Liver (tissue), 9 donors: ENCODE results near the gene ASXL2. TPM values are rescaled to one million over a fixed set of nuclear protein-coding genes. Genes with fewer than 3 reads are reported as not detected.

Source experiments
- DNase-seq: peaks from one replicate; pipeline ENCODE4 v3.0.0-alpha.2; 2017; ENCODE audit warnings: low spot score
- H3K27ac ChIP-seq, 2 donors: one replicate each; pipeline ENCODE4 v1.7.0; 2013; ENCODE audit warnings: inconsistent platforms in 2 of 2, low read length in 2 of 2, control low read depth in 1 of 2, low read depth in 1 of 2, mild to moderate bottlenecking in 1 of 2
- H3K27me3 ChIP-seq, 4 donors: one replicate each; pipeline versions ENCODE4 v1.6.1 to v1.7.0; 2013; ENCODE audit warnings: low read length in 3 of 4, inconsistent platforms in 1 of 4, mild to moderate bottlenecking in 1 of 4, moderate library complexity in 1 of 4; ENCODE audit not compliant: control insufficient read depth in 4 of 4, insufficient read depth in 4 of 4
- H3K36me3 ChIP-seq, 4 donors: one replicate each; pipeline versions ENCODE4 v1.6.1 to v1.7.0; 2013; ENCODE audit warnings: low read length in 3 of 4, mild to moderate bottlenecking in 3 of 4, low read depth in 1 of 4, moderate library complexity in 1 of 4; ENCODE audit not compliant: control insufficient read depth in 4 of 4, insufficient read depth in 3 of 4
- H3K4me1 ChIP-seq, 4 donors: one replicate each; pipeline versions ENCODE4 v1.6.1 to v1.7.0; 2013; ENCODE audit warnings: low read length in 3 of 4, mild to moderate bottlenecking in 3 of 4, moderate library complexity in 1 of 4; ENCODE audit not compliant: control insufficient read depth in 4 of 4, insufficient read depth in 4 of 4
- H3K4me3 ChIP-seq, 3 donors: one replicate each; pipeline versions ENCODE4 v1.6.1 to v1.7.0; 2013; ENCODE audit warnings: low read length in 3 of 3, control low read depth in 1 of 3, low read depth in 1 of 3, mild to moderate bottlenecking in 1 of 3
- H3K9ac ChIP-seq, 2 donors: one replicate each; pipeline ENCODE4 v1.7.0; 2013; ENCODE audit warnings: low read length in 2 of 2, mild to moderate bottlenecking in 2 of 2, moderate library complexity in 2 of 2, control low read depth in 1 of 2, low read depth in 1 of 2
- H3K9me3 ChIP-seq, 4 donors: one replicate each; pipeline versions ENCODE4 v1.6.1 to v1.7.0; 2013; ENCODE audit warnings: low read length in 3 of 4; ENCODE audit not compliant: control insufficient read depth in 4 of 4
- ATF3 ChIP-seq: IDR thresholded peaks from 2 replicates; pipeline ENCODE4 v1.6.1; 2016; ENCODE audit warnings: antibody characterized with exemption
- FOXA1 ChIP-seq: IDR thresholded peaks from 2 replicates; pipeline ENCODE4 v1.6.1; 2016; ENCODE audit warnings: antibody characterized with exemption
- FOXA2 ChIP-seq: IDR thresholded peaks from 2 replicates; pipeline ENCODE4 v1.6.1; 2016; ENCODE audit warnings: antibody characterized with exemption
- GABPA ChIP-seq, 2 donors: IDR thresholded peaks in 1 of 2; conservative IDR thresholded peaks in 1 of 2; 2 replicates each; pipeline ENCODE4 v1.6.1; 2016; ENCODE audit warnings: antibody characterized with exemption in 2 of 2, mild to moderate bottlenecking in 1 of 2, moderate library complexity in 1 of 2
- HNF4A ChIP-seq, 2 donors: conservative IDR thresholded peaks; 2 replicates each; pipeline ENCODE4 v1.6.1; 2016; ENCODE audit warnings: antibody characterized with exemption in 2 of 2, mild to moderate bottlenecking in 2 of 2
- HNF4G ChIP-seq: IDR thresholded peaks from 2 replicates; pipeline ENCODE4 v1.6.1; 2016; ENCODE audit warnings: antibody characterized with exemption
- JUND ChIP-seq, 2 donors: IDR thresholded peaks; 2 replicates each; pipeline ENCODE4 v1.6.1; 2016; ENCODE audit warnings: antibody characterized with exemption in 2 of 2
- MAX ChIP-seq: IDR thresholded peaks from 2 replicates; pipeline ENCODE4 v1.6.1; 2016; ENCODE audit warnings: antibody characterized with exemption
- RAD21 ChIP-seq, 2 donors: IDR thresholded peaks; 2 replicates each; pipeline ENCODE4 v1.6.1; 2016; ENCODE audit warnings: antibody characterized with exemption in 2 of 2, mild to moderate bottlenecking in 2 of 2
- SP1 ChIP-seq: IDR thresholded peaks from 2 replicates; pipeline ENCODE4 v1.6.1; 2018; ENCODE audit warnings: antibody characterized with exemption, mild to moderate bottlenecking
- TAF1 ChIP-seq: conservative IDR thresholded peaks from 2 replicates; pipeline ENCODE4 v1.6.1; 2016; ENCODE audit warnings: antibody characterized with exemption, mild to moderate bottlenecking
- ZBTB33 ChIP-seq: IDR thresholded peaks from 2 replicates; pipeline ENCODE4 v1.6.1; 2016; ENCODE audit warnings: antibody characterized with exemption
- WGBS: extraction: QIAGEN DNeasy Blood & Tissue Kit; methylation state at CpG from one replicate; pipeline ENCODE4 v1.1.7; 2013; 5-methylcytosine and 5-hydroxymethylcytosine counted together
- polyA plus RNA-seq, 2 donors: library from polyadenylated mRNA; stranded (reverse) in 1 of 2; unstranded in 1 of 2; fragments of 200-250 nt in 1 of 2; fragments of >200 nt in 1 of 2; fragmentation: Nextera tagmentation in 1 of 2; extraction: Ambion mirVana in 1 of 2; gene quantifications; one replicate each; pipeline versions ENCODE4 v1.2.1 to v1.2.3, GENCODE V29; 2013 to 2015
- total RNA-seq, 2 donors: library from RNA; depleted of rRNA; stranded (reverse); fragments of >200 nt; gene quantifications; one replicate each; pipeline ENCODE4 v1.2.3, GENCODE V29; 2014
- TF ChIP-seq, protein P1 (sequence below): IDR thresholded peaks from 2 replicates; pipeline ENCODE4 v1.6.1; 2016; ENCODE audit warnings: antibody characterized with exemption, mild to moderate bottlenecking
- donor health status: healthy.
- donor health status: healthy.
- donor health status: healthy.
- donor health status: healthy.
- donor health status: healthy.

Gene ASXL2
- total and polyA plus RNA-seq, 4 donors: 2.4 to 7.3 (median 4.4) TPM

DNA sequence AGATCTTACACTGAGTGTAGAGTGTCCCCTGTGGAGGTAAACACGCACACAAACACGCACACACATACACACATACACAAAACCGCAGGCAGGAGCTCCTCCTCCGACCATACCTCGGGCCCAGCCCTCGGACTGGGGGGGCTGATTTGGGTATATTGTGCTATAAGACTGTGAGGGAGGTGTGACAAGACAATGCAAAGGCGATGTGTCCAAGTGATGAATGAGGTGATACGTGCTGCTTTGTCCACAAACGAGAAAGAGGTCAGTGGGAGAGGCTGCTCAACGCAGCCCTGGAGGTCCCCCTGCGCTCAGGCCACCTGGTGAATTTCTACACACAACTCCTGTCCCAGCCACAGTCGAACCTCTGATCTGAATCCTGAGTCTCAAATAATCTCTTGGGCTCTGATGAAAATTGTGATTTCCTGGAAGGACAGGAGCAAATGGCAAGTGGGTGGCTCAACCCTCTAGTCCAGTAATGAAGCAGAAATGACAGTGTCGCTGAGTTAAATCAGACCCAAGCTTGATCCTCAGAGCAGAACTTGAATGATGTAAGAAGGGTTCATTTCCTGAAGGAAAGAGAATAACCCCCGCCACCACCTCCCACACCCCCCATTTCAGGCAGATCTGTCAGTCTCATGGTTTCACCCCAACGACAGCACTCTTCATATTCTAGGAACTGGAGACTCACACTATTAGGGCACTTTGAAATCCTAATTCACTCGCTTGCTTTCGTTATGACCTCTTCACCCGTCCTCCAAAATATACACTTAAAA, 48.9 kb upstream of the ASXL2 start:
- Histone ChIP-seq H3K9me3 (no peaks in the 10 kb centered on the region), H3K9ac (no peak overlapping the region), H3K36me3 (no peaks in the 10 kb centered on the region), H3K27ac (no peak overlapping the region), H3K27me3 (no peaks in the 10 kb centered on the region), H3K4me3 (no peak overlapping the region), H3K4me1 (no peaks in the 10 kb centered on the region)
- no peak for DNase-seq
- no peak for TF ChIP-seq RAD21 (IDR thresholded peaks at IDR 0.05)
- no peak for TF ChIP-seq FOXA1
- no peak for TF ChIP-seq FOXA2
- no peak for TF ChIP-seq MAX
- TF ChIP-seq, protein P1, sequence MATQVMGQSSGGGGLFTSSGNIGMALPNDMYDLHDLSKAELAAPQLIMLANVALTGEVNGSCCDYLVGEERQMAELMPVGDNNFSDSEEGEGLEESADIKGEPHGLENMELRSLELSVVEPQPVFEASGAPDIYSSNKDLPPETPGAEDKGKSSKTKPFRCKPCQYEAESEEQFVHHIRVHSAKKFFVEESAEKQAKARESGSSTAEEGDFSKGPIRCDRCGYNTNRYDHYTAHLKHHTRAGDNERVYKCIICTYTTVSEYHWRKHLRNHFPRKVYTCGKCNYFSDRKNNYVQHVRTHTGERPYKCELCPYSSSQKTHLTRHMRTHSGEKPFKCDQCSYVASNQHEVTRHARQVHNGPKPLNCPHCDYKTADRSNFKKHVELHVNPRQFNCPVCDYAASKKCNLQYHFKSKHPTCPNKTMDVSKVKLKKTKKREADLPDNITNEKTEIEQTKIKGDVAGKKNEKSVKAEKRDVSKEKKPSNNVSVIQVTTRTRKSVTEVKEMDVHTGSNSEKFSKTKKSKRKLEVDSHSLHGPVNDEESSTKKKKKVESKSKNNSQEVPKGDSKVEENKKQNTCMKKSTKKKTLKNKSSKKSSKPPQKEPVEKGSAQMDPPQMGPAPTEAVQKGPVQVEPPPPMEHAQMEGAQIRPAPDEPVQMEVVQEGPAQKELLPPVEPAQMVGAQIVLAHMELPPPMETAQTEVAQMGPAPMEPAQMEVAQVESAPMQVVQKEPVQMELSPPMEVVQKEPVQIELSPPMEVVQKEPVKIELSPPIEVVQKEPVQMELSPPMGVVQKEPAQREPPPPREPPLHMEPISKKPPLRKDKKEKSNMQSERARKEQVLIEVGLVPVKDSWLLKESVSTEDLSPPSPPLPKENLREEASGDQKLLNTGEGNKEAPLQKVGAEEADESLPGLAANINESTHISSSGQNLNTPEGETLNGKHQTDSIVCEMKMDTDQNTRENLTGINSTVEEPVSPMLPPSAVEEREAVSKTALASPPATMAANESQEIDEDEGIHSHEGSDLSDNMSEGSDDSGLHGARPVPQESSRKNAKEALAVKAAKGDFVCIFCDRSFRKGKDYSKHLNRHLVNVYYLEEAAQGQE: no peak
- no peak for TF ChIP-seq TAF1
- 83% methylated on average over 18 of the region's 18 CpGs for WGBS

DNA sequence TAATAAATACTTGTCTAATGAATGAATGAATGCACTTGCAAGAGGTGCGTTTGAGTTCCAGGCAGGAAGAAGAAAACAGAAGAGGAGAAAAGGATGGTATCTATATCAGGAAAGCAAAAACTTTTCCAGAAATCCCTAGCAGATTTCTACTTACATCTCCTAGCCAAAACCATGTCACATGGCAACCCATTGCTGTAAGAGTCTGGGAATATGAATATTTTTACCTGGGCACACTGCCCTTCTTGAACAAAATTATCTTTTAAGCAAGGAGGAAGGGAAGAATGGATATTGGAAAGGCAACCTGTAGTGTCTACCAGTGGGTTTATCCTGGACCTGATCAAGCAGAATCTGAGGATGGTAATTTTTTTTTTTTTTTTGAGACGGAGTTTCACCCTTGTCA, 44.2 kb upstream of the ASXL2 start:
- no peaks in the 10 kb centered on the region for H3K36me3 ChIP-seq
- no peak overlapping the region for H3K9ac ChIP-seq
- no peak overlapping the region for H3K27ac ChIP-seq
- H3K9me3 ChIP-seq: no peaks in the 10 kb centered on the region
- H3K27me3 ChIP-seq: no peaks in the 10 kb centered on the region
- TF ChIP-seq TAF1 (no peak), HNF4A (conservative IDR thresholded peaks at IDR 0.05) (no peak)
- TF ChIP-seq, protein P1: no peak
- no peaks in the 10 kb centered on the region for H3K4me1 ChIP-seq
- no peak overlapping the region for H3K4me3 ChIP-seq
- no peak for DNase-seq
- 85% methylated on average over 2 of the region's 2 CpGs for WGBS

DNA sequence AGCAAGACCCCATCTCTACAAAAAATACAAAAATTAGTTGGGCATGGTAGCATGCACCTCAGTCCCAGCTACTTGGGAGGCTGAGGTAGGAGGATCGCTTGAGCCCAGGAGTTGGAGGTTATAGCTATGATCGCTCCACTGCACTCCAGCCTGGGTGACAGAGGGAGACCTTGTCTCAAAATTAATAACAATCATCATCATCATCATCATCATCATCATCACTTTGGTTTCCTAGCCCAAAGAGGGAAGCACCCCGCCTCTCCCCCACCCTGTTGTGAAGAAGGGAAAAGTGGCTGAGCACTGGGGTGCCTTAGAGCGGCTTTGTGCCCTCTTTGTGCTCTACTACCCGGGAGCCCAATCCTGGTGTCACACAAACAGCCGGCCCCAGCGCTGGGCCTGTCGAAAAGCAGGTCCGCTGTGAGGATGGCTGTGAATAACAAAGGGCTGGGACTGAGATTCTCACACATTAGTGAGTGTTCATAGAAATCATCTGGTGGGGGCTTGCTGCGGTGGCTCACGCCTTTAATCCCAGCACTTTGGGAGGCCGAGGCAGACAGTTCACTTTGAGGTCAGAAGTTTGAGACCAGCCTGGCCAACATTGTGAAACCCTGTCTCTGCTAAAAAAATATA, 42.6 kb upstream of the ASXL2 start:
- no peaks in the 10 kb centered on the region for H3K27me3 ChIP-seq
- no peak for DNase-seq
- no peak overlapping the region for H3K27ac ChIP-seq
- H3K36me3 ChIP-seq: no peaks in the 10 kb centered on the region
- H3K4me1 ChIP-seq: no peaks in the 10 kb centered on the region
- 83% methylated on average over 12 of the region's 12 CpGs for WGBS
- no peaks in the 10 kb centered on the region for H3K9me3 ChIP-seq
- H3K4me3 ChIP-seq: no peak overlapping the region
- no peak overlapping the region for H3K9ac ChIP-seq
- no peak for TF ChIP-seq ATF3
- TF ChIP-seq JUND (IDR thresholded peaks at IDR 0.05): no peak
- TF ChIP-seq SP1: no peak
- no peak for TF ChIP-seq ZBTB33
- no peak for TF ChIP-seq HNF4G
- TF ChIP-seq MAX: no peak
- no peak for TF ChIP-seq GABPA (IDR thresholded peaks at IDR 0.05 in 1 of 2, conservative IDR thresholded peaks at IDR 0.05 in 1 of 2)
